H1 (cell line): ENCODE measurements around the gene QRSL1. TPM values are rescaled to one million over a fixed set of nuclear protein-coding genes. Genes with fewer than 3 reads are reported as not detected.
A peak's percentile ranks its signal among the peaks of the same experiment; 100 is the strongest.
"Not testable (repeated sequence)": the region's sequence is repeated elsewhere in the genome, so short reads cannot be mapped to it uniquely, and the experiment has no call there.

Source experiments
- CTCF ChIA-PET: fragments of 300-600 bp; sonication (Branson Sonifier 250); formaldehyde crosslinking; loops from one replicate; lab custom pipeline; 2021; ENCODE audit not compliant: partially characterized antibody; lab: Charles Lee
- POLR2A ChIA-PET: fragments of 300-600 bp; sonication (Branson Sonifier 250); formaldehyde crosslinking; loops from one replicate; lab custom pipeline; 2021; ENCODE audit warnings: inconsistent platforms; ENCODE audit not compliant: partially characterized antibody; lab: Charles Lee
- DNase-seq, 2 experiments: peaks; one replicate each; pipeline versions ENCODE4 v3.0.0 to v3.0.0-alpha.2; 2010 to 2022; ENCODE audit warnings: low spot score in 2 of 2, low read depth in 1 of 2, mixed read lengths in 1 of 2
- FAIRE-seq: peaks from 2 replicates; lab custom pipeline; 2011; peaks lifted over from hg19 to GRCh38; lab: Jason Lieb, UNC
- H2AFZ ChIP-seq: 2 replicates; pipeline ENCODE4 v1.8.1; 2012; ENCODE audit warnings: low read length, inconsistent platforms
- H2AK5ac ChIP-seq: 2 replicates; pipeline ENCODE4 v1.6.1; 2013; ENCODE audit warnings: low read depth, low read length
- H2BK120ac ChIP-seq: replicated peaks from 2 replicates; pipeline ENCODE3; 2013; ENCODE audit warnings: low read depth, low read length, inconsistent platforms
- H2BK12ac ChIP-seq: 2 replicates; pipeline ENCODE4 v1.6.1; 2013; ENCODE audit warnings: low read depth, low read length
- H2BK15ac ChIP-seq: 2 replicates; pipeline ENCODE4 v1.6.1; 2013; ENCODE audit warnings: low read length
- H2BK20ac ChIP-seq: 2 replicates; pipeline ENCODE4 v1.6.1; 2013; ENCODE audit warnings: low read length
- H2BK5ac ChIP-seq: 2 replicates; pipeline ENCODE4 v1.6.1; 2013; ENCODE audit warnings: low read depth, low read length
- H3K14ac ChIP-seq: 2 replicates; pipeline ENCODE4 v1.6.1; 2013; ENCODE audit warnings: inconsistent platforms; ENCODE audit not compliant: insufficient read length
- H3K18ac ChIP-seq: 2 replicates; pipeline ENCODE4 v1.6.1; 2013; ENCODE audit warnings: low read length; ENCODE audit errors: extremely low read depth
- H3K23ac ChIP-seq: 2 replicates; pipeline ENCODE4 v1.6.1; 2013; ENCODE audit warnings: inconsistent platforms; ENCODE audit not compliant: insufficient read length
- H3K23me2 ChIP-seq: 2 replicates; pipeline ENCODE4 v1.6.1; 2013; ENCODE audit warnings: low read depth, low read length
- H3K27ac ChIP-seq: 2 replicates; pipeline ENCODE4 v1.6.1; 2011; ENCODE audit warnings: low read depth, low read length, inconsistent platforms
- H3K27me3 ChIP-seq, 4 experiments: replicated peaks in 1 of 4; 1 replicate in 1 of 4; 2 replicates in 3 of 4; pipeline versions ENCODE4 v1.6.1 to v1.8.1; 2011 to 2013; ENCODE audit warnings: low read length in 3 of 4, mild to moderate bottlenecking in 3 of 4, inconsistent platforms in 2 of 4, mixed read lengths in 2 of 4, moderate library complexity in 1 of 4; ENCODE audit not compliant: control insufficient read depth in 3 of 4, insufficient read depth in 3 of 4; ENCODE audit errors: extremely low read depth in 1 of 4
- H3K36me3 ChIP-seq, 4 experiments: 2 replicates each; pipeline versions ENCODE4 v1.6.1 to v1.8.1; 2011 to 2013; ENCODE audit warnings: mild to moderate bottlenecking in 4 of 4, low read length in 3 of 4, moderate library complexity in 2 of 4, control low read depth in 1 of 4, inconsistent platforms in 1 of 4; ENCODE audit not compliant: insufficient read depth in 4 of 4, control insufficient read depth in 2 of 4
- H3K4ac ChIP-seq: replicated peaks from 2 replicates; pipeline ENCODE3; 2013; ENCODE audit warnings: low read length, low read depth, mixed read lengths, inconsistent platforms; ENCODE audit not compliant: insufficient read length
- H3K4me1 ChIP-seq, 4 experiments: replicated peaks in 1 of 4; 1 replicate in 1 of 4; 2 replicates in 3 of 4; pipeline versions ENCODE4 v1.6.1 to v1.8.1; 2011 to 2013; ENCODE audit warnings: low read length in 3 of 4, inconsistent platforms in 2 of 4, mixed read lengths in 1 of 4; ENCODE audit not compliant: insufficient read depth in 4 of 4, control insufficient read depth in 3 of 4
- H3K4me2 ChIP-seq, 2 experiments: 2 replicates each; pipeline versions ENCODE4 v1.6.1 to v1.8.1; 2011 to 2013; ENCODE audit warnings: low read depth in 2 of 2, low read length in 2 of 2, control low read depth in 1 of 2, inconsistent platforms in 1 of 2, mild to moderate bottlenecking in 1 of 2; ENCODE audit not compliant: insufficient read depth in 1 of 2
- H3K4me3 ChIP-seq, 4 experiments: fragments of 200-600, 300-600 bp in 1 of 4; sonication (generic), shearing (Covaris generic), sonication (Bioruptor Twin) in 1 of 4; 2 replicates each; pipeline versions ENCODE4 v1.5.1 to v1.8.1; 2011 to 2016; ENCODE audit warnings: low read length in 4 of 4, low read depth in 3 of 4, control low read depth in 2 of 4, inconsistent platforms in 2 of 4, mild to moderate bottlenecking in 2 of 4, mixed read lengths in 1 of 4, moderate library complexity in 1 of 4; ENCODE audit not compliant: insufficient read depth in 2 of 4; ENCODE audit errors: extremely low read depth in 1 of 4
- H3K56ac ChIP-seq: replicated peaks from 2 replicates; pipeline ENCODE3; 2013; ENCODE audit warnings: low read depth, mild to moderate bottlenecking, mixed read lengths, low read length, inconsistent platforms; ENCODE audit not compliant: insufficient read length
- H3K79me1 ChIP-seq: 2 replicates; pipeline ENCODE4 v1.6.1; 2013; ENCODE audit warnings: low read depth, low read length, control low read depth
- H3K79me2 ChIP-seq, 2 experiments: 2 replicates each; pipeline versions ENCODE4 v1.6.1 to v1.8.1; 2012 to 2013; ENCODE audit warnings: low read length in 2 of 2, mild to moderate bottlenecking in 2 of 2, inconsistent platforms in 1 of 2; ENCODE audit not compliant: insufficient read depth in 2 of 2, control insufficient read depth in 1 of 2
- H3K9ac ChIP-seq, 4 experiments: replicated peaks in 1 of 4; 1 replicate in 1 of 4; 2 replicates in 3 of 4; pipeline versions ENCODE4 v1.6.1 to v1.8.1; 2011 to 2013; ENCODE audit warnings: low read depth in 3 of 4, low read length in 3 of 4, control low read depth in 2 of 4, mild to moderate bottlenecking in 2 of 4, moderate library complexity in 2 of 4, inconsistent platforms in 1 of 4; ENCODE audit errors: extremely low read depth in 1 of 4
- H3K9me3 ChIP-seq, 2 experiments: 2 replicates each; pipeline versions ENCODE4 v1.6.1 to v1.8.1; 2012 to 2013; ENCODE audit warnings: mild to moderate bottlenecking in 2 of 2, moderate library complexity in 2 of 2, control low read depth in 1 of 2, inconsistent platforms in 1 of 2, low read depth in 1 of 2, low read length in 1 of 2, mixed read lengths in 1 of 2; ENCODE audit not compliant: insufficient read depth in 2 of 2
- H4K20me1 ChIP-seq, 2 experiments: replicated peaks in 1 of 2; 2 replicates each; pipeline versions ENCODE3 to v1.8.1; 2011 to 2013; ENCODE audit warnings: inconsistent platforms in 2 of 2, low read length in 2 of 2, mild to moderate bottlenecking in 1 of 2; ENCODE audit not compliant: insufficient read depth in 2 of 2, control insufficient read depth in 1 of 2
- H4K5ac ChIP-seq: 2 replicates; pipeline ENCODE4 v1.6.1; 2013; ENCODE audit warnings: low read length, low read depth, mixed read lengths, inconsistent platforms; ENCODE audit not compliant: insufficient read length
- H4K8ac ChIP-seq: 2 replicates; pipeline ENCODE4 v1.8.0; 2013; ENCODE audit warnings: mild to moderate bottlenecking, moderate library complexity, low read length, inconsistent platforms; ENCODE audit not compliant: insufficient read depth; ENCODE audit errors: extremely low read depth
- H4K91ac ChIP-seq: replicated peaks from 2 replicates; pipeline ENCODE3; 2013; ENCODE audit warnings: low read length, mixed read lengths, inconsistent platforms; ENCODE audit not compliant: insufficient read length
- GTF2F1 ChIP-seq: IDR thresholded peaks from 2 replicates; pipeline ENCODE4 v1.6.1; 2012; ENCODE audit warnings: low read depth, low read length, improper control_type of control experiment, borderline replicate concordance
- JUND ChIP-seq: IDR thresholded peaks from 2 replicates; pipeline ENCODE4 v1.6.1; 2011; ENCODE audit warnings: mild to moderate bottlenecking, improper control_type of control experiment, low read length
- RNF2 ChIP-seq: fragments of 200-900, 300-1000 bp; sonication (generic); IDR thresholded peaks from 2 replicates; pipeline ENCODE4 v1.7.1; 2016; ENCODE audit warnings: borderline replicate concordance, low read depth, mild to moderate bottlenecking, antibody characterized with exemption, low read length; ENCODE audit not compliant: poor library complexity, severe bottlenecking; ENCODE audit errors: missing control alignments
- RXRA ChIP-seq: IDR thresholded peaks from 2 replicates; pipeline ENCODE4 v1.6.1; 2011; ENCODE audit warnings: low read depth, mild to moderate bottlenecking, low read length, moderate library complexity; ENCODE audit not compliant: insufficient read depth
- SAP30 ChIP-seq: fragments of 300-600 bp; sonication (generic); IDR thresholded peaks from 2 replicates; pipeline ENCODE4 v1.7.1; 2012; ENCODE audit warnings: low read length, moderate library complexity, mild to moderate bottlenecking, inconsistent platforms; ENCODE audit not compliant: insufficient read depth, insufficient replicate concordance
- TEAD4 ChIP-seq: IDR thresholded peaks from 2 replicates; pipeline ENCODE4 v1.6.1; 2012; ENCODE audit warnings: low read depth, low read length, inconsistent platforms, mixed read lengths
- ZNF274 ChIP-seq: IDR thresholded peaks from 2 replicates; pipeline ENCODE4 v1.7.0; 2012; ENCODE audit warnings: low read length, borderline replicate concordance; ENCODE audit errors: extremely low read depth
- WGBS, 2 experiments: shearing (Covaris generic) in 1 of 2; methylation state at CpG; one replicate each; pipeline versions ENCODE4 v1.1.6 to v1.1.7; 2013 to 2015; ENCODE audit warnings: low lambda C conversion rate in 2 of 2, mixed read lengths in 2 of 2, inconsistent platforms in 1 of 2, low coverage in 1 of 2, missing lambda C conversion rate in 1 of 2; ENCODE audit not compliant: insufficient replicate concordance in 2 of 2, insufficient coverage in 1 of 2, insufficient read length in 1 of 2; ENCODE audit errors: extremely low coverage in 1 of 2, missing lambda C conversion rate in 1 of 2; 5-methylcytosine and 5-hydroxymethylcytosine counted together
- polyA plus RNA-seq, 7 experiments: library from polyadenylated mRNA; depleted of rRNA in 3 of 7; stranded (reverse) in 5 of 7; unstranded in 2 of 7; fragments of >200 nt in 5 of 7; fragments of 200-250 nt in 2 of 7; gene quantifications; 1 replicate in 5 of 7; 2 replicates in 1 of 7; 4 replicates in 1 of 7; pipeline versions ENCODE4 v1.2.1 to v1.2.3, GENCODE V29; 2011 to 2013; ENCODE audit warnings: missing spikeins in 2 of 7, mixed read lengths in 2 of 7
- total RNA-seq: library from RNA; stranded (reverse); fragmentation: NEBNext Ultra II Directional; extraction: Animal tissue kit (Norgen Biotek cat#: 25700); gene quantifications from 2 replicates; pipeline ENCODE4 v1.2.1, GENCODE V29; 2021

QRSL1 gene
- total and polyA plus RNA-seq, 2 of the 8 experiments (the other 6 are each of a cell fraction or from before 2014, with no cell fraction given) = 7.8 to 22.2 TPM

DNA sequence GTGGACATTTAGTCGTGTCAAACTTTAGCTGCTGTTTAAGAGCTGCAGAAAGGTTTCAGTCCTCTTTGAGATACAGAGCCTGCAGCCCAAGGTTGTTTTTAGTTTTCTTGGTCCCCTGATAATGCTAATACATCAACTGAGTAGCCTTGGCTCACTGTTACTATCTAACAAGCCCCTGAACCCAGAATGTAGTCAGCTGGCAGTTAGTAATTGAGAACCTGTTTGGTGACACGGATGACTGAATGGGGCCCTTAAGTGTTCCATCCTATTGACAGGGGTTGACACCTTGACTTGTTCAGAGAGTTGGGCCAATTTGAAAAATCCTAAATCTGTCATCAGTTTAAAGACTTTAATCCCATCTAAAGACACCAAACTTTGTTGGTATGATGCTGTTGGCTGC, 2.9 kb upstream of the QRSL1 start (continued):
- no peak for TF ChIP-seq ZNF274
- no peak for TF ChIP-seq GTF2F1
- no peak for TF ChIP-seq JUND
- TF ChIP-seq RXRA = no peak
- TF ChIP-seq SAP30 = no peak
- no peak for TF ChIP-seq TEAD4
- TF ChIP-seq RNF2 = no peak

DNA sequence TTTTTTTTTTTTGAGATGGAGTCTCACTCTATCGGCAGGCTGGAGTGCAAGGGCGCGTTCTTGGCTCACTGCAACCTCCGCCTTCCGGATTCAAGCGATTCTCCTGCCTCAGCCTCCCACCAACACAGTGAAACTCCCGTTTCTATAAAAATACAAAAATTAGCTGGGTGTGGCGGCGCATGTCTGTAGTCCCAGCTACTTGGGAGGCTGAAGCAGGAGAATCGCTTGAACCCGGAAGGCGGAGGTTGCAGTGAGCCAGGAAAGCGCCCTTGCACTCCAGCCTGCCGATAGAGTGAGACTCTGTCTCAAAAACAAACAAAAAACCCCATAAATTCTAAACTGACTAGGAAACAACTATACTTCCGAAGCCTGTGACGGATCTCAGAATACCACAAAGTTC, 1.6 kb upstream of the QRSL1 start:
- H3K9me3 ChIP-seq, H2BK15ac ChIP-seq, H2BK5ac ChIP-seq, H3K4ac ChIP-seq, H3K56ac ChIP-seq, H3K79me1 ChIP-seq, H2AFZ ChIP-seq, H3K27me3 ChIP-seq, H4K20me1 ChIP-seq, H4K91ac ChIP-seq, FAIRE-seq, H3K18ac ChIP-seq, H3K4me3 ChIP-seq, H4K5ac ChIP-seq, H3K23me2 ChIP-seq, H3K23ac ChIP-seq, H4K8ac ChIP-seq, H2BK120ac ChIP-seq, H3K4me1 ChIP-seq, H2BK12ac ChIP-seq, H3K14ac ChIP-seq, DNase-seq, H2AK5ac ChIP-seq, H3K36me3 ChIP-seq, H3K9ac ChIP-seq, H3K27ac ChIP-seq, H2BK20ac ChIP-seq: not testable (repeated sequence)
- 92% methylated on average over 15 of the region's 16 CpGs; no CpG with 5 or more reads in 1 of the 2 experiments for whole genome bisulfite sequencing, 2 experiments
- Histone ChIP-seq H3K79me2 (peaks cover 8 to 38% of the 10 kb centered on the region in 2 experiments), H3K4me2 (peak overlapping the region in 1 of 2 experiments; percentile 81; a peak in 2 of 4 replicates)
- ChIA-PET POLR2A (interaction anchor here (0.9 to 1.6 kb wide), 6 partner anchors 7 to 352 kb away, joined by 3 to 7 read pairs (median 3); no protein-coding TSS in a partner anchor), CTCF (interaction anchor here (1.2 to 1.5 kb wide), 4 partner anchors 10 to 370 kb away, joined by 4 to 6 read pairs (median 4); no protein-coding TSS in a partner anchor)
